HL-60/S4 treated with phorbol 12-myristate 13-acetate at 8.2 ng/mL for 4 days and 3 days (cell line): ENCODE measurements around the gene ODF4.
"Not testable (repeated sequence)": the region's sequence is repeated elsewhere in the genome, so short reads cannot be mapped to it uniquely, and the experiment has no call there.

ENCODE experiments used
- in situ Hi-C: fragments of 300-500 bp; cut with MboI; formaldehyde crosslinking; loops from 2 replicates; pipeline ENCODE4 v1.15.0; 2022; ENCODE audit warnings: low sequenced_read_pairs

ODF4 gene

DNA sequence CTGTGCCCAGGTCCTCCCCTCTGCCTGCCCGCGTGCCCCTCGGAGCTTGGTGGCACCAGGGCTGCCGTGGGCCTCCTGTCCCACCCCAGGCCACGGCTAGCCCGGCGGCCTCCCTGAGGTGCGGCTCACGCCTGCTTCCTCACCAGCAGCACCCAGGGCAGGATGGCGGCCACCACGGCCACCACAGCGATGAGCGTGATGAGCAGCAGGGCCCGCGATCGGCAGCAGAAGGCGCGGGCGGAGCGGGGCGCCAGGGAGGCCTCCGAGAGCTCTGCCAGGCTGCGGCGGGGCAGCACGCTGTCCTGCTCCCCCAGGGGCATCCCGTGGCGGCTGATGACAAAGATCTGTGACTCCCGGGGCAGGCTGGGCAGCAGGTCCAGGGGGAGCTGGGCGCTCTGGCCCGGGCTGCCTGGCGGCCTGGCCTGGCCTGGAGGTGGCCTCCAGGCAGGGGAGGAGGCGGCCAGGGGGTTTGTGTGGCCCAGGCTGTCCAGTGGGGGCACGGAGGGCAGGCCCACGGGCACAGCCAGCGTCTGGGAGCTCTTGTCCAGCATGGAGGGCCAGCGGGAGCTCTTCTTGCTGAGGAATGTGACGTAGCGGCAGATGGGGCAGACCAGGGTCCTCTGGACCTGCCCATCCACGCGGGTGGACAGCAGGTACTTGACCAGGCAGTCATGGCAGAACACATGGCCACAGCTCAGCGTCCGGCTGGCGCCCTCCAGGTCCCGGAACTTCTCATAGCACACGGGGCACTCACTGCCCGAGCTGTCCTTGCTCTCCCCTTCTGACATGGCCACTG is 53.2 kb downstream of the ODF4 start:
- in situ Hi-C loops = no loop called here

DNA sequence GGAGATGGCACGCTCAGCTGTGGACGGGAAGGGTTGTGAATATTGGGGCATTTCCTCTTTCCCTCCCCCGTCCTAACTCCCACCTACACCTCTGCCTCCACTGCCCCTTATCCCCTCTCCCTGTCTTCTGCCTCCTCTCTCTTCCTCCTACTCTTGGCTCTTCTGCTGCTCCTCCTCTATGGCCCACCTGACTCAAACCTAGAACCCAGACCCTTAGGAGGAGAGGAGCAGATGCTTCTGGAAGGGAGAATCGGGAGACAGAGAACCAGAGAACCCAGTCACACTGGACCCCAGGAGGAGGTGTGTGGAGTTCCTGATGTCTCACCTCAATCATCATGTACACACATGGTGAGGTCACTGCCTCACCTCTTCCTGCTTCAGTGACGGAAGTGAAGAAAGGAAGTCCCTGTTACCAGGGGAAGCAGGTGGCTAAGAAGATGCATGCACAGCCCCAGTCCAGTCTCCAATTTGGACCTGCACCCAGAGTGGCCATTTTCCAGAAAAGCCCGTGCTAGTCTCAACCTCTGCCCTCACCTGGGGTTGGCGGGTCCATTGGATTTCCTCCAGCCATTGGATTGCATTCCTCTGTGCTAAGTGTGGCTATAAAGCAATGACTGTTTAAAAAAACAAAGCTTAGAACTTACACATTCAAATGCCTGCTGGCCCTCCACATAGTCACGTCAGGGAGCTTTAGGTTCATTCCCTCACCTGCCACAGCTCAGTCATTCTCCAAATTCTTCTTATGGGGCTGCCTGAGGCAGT is 54.0 kb downstream of the ODF4 start:
- in situ Hi-C loops = no loop called here

DNA sequence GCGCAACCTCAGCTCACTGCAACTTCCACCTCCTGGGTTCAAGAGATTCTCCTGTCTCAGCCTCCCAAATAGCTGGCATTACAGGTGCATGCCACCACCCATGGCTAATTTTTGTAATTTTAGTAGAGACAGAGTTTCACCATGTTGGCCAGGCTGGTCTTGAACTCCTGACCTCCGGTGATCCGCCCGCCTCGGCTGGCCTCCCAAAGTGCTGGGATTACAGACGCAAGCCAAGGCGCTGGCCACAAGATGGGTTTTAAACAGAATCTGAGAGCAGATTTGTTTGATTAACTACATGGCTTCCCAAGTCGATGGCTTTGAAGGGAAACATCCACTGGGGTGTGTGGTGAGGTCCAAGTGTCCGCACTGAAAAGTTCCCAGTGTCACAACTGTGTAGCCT is 54.9 kb downstream of the ODF4 start:
- in situ Hi-C loops = not testable (repeated sequence)
